ENCODE data around the gene ATXN1.

Gene ATXN1

GRCh38 chr6:16483315-16483875 lies 277.9 kb downstream of the ATXN1 start:
- no peak for DNase-seq (ENCODE audit: low read depth in 3 of 3, low spot score in 1 of 3)

GRCh38 chr6:16482702-16483314 lies 278.5 kb downstream of the ATXN1 start:
- DNase-seq (ENCODE audit: low read depth in 3 of 3, low spot score in 1 of 3) = no peak

GRCh38 chr6:16481697-16482399 lies 279.4 kb downstream of the ATXN1 start:
- DNase-seq (ENCODE audit: low read depth in 3 of 3, low spot score in 1 of 3) = peak in 2 of 3 donors; percentile 29 to 40

- no peak for DNase-seq (ENCODE audit: low read depth in 3 of 3, low spot score in 1 of 3)
Observed at GRCh38 chr6:16480763-16481560, 280.3 kb downstream of the ATXN1 start.

GRCh38 chr6:16477367-16478149 lies 283.7 kb downstream of the ATXN1 start:
- no peak for DNase-seq (ENCODE audit: low read depth in 3 of 3, low spot score in 1 of 3)

- no peak for DNase-seq (ENCODE audit: low read depth in 3 of 3, low spot score in 1 of 3)
Observed at GRCh38 chr6:16476861-16477260, 284.4 kb downstream of the ATXN1 start.

- no peak for DNase-seq (ENCODE audit: low read depth in 3 of 3, low spot score in 1 of 3)
Observed at GRCh38 chr6:16475494-16475781, 285.8 kb downstream of the ATXN1 start.

- DNase-seq (ENCODE audit: low read depth in 3 of 3, low spot score in 1 of 3) = no peak
Observed at GRCh38 chr6:16474772-16475493, 286.3 kb downstream of the ATXN1 start.

- DNase-seq (ENCODE audit: low read depth in 3 of 3, low spot score in 1 of 3) = no peak
Observed at GRCh38 chr6:16473908-16474771, 287.1 kb downstream of the ATXN1 start.

- DNase-seq (ENCODE audit: low read depth in 3 of 3, low spot score in 1 of 3) = no peak
Observed at GRCh38 chr6:16473184-16473907, 287.9 kb downstream of the ATXN1 start.

GRCh38 chr6:16472349-16473069 lies 288.8 kb downstream of the ATXN1 start:
- DNase-seq (ENCODE audit: low read depth in 3 of 3, low spot score in 1 of 3) = no peak

GRCh38 chr6:16471910-16472297 lies 289.4 kb downstream of the ATXN1 start:
- no peak for DNase-seq (ENCODE audit: low read depth in 3 of 3, low spot score in 1 of 3)

GRCh38 chr6:16471222-16471909 lies 289.9 kb downstream of the ATXN1 start:
- DNase-seq (ENCODE audit: low read depth in 3 of 3, low spot score in 1 of 3) = no peak

- no peak for DNase-seq (ENCODE audit: low read depth in 3 of 3, low spot score in 1 of 3)
Observed at GRCh38 chr6:16470502-16471221, 290.6 kb downstream of the ATXN1 start.

- no peak for DNase-seq (ENCODE audit: low read depth in 3 of 3, low spot score in 1 of 3)
Observed at GRCh38 chr6:16468991-16469615, 292.2 kb downstream of the ATXN1 start.

GRCh38 chr6:16466800-16467553 lies 294.3 kb downstream of the ATXN1 start:
- no peak for DNase-seq (ENCODE audit: low read depth in 3 of 3, low spot score in 1 of 3)

All from stimulated activated CD4-positive, alpha-beta T cell treated with anti-CD3 and anti-CD28 coated beads, TNF-alpha, amount 100 ng/mL, for 1 hour (primary cell).